B cell (primary cell): Measurements from ENCODE around the gene DIS3L2. TPM values are rescaled to one million over a fixed set of nuclear protein-coding genes. Genes with fewer than 3 reads are reported as not detected.

Source experiments
- ATAC-seq: fragments of 200-7000 bp; cut with Tn5 transposase; one replicate; pipeline ENCODE4 v1.10.0; 2021; ENCODE audit warnings: low read depth, mild to moderate bottlenecking, moderate number of reproducible peaks, moderate library complexity
- CTCF ChIA-PET: fragments of 350-600 bp; sonication (Branson Sonifier 250); formaldehyde crosslinking; loops from one replicate; lab custom pipeline; 2021; ENCODE audit warnings: antibody characterized with exemption, inconsistent platforms; lab: Charles Lee
- POLR2A ChIA-PET: fragments of 350-600 bp; sonication (Branson Sonifier 250); formaldehyde crosslinking; loops from one replicate; lab custom pipeline; 2021; ENCODE audit warnings: antibody characterized with exemption; lab: Charles Lee
- DNase-seq: peaks from one replicate; pipeline ENCODE4 v3.0.0; 2013
- H2AFZ ChIP-seq: 2 replicates; pipeline ENCODE4 v1.6.1; 2012; ENCODE audit warnings: mild to moderate bottlenecking, low read depth, low read length; ENCODE audit not compliant: insufficient read depth, poor library complexity, severe bottlenecking
- H3K27ac ChIP-seq, 2 donors: 1 replicate in 1 of 2; 2 replicates in 1 of 2; pipeline ENCODE4 v1.5.1; 2012 to 2013; ENCODE audit warnings: low read length in 2 of 2, mild to moderate bottlenecking in 2 of 2, moderate library complexity in 1 of 2
- H3K27me3 ChIP-seq, 4 experiments: fragments of 200-600 bp in 1 of 4; sonication (generic) in 1 of 4; replicated peaks in 1 of 4; 1 replicate in 2 of 4; 2 replicates in 2 of 4; pipeline versions ENCODE4 v1.6.1 to v1.7.0; 2013 to 2016; ENCODE audit warnings: low read length in 3 of 4, mild to moderate bottlenecking in 2 of 4, mixed read lengths in 1 of 4, moderate library complexity in 1 of 4; ENCODE audit not compliant: insufficient read depth in 4 of 4, control insufficient read depth in 3 of 4; ENCODE audit errors: control extremely low read depth in 1 of 4
- H3K36me3 ChIP-seq, 2 experiments: replicated peaks in 1 of 2; 1 replicate in 1 of 2; 2 replicates in 1 of 2; pipeline versions ENCODE4 v1.6.1 to v1.7.1; 2013; ENCODE audit warnings: low read length in 1 of 2; ENCODE audit not compliant: insufficient read depth in 2 of 2, control insufficient read depth in 1 of 2; ENCODE audit errors: control extremely low read depth in 1 of 2, extremely low read depth in 1 of 2
- H3K4me1 ChIP-seq, 2 donors: fragments of 200-600 bp in 1 of 2; sonication (generic) in 1 of 2; 1 replicate in 1 of 2; 2 replicates in 1 of 2; pipeline versions ENCODE4 v1.5.1 to v1.6.1; 2013 to 2017; ENCODE audit warnings: low read length in 2 of 2; ENCODE audit not compliant: control insufficient read depth in 2 of 2, insufficient read depth in 2 of 2
- H3K4me2 ChIP-seq: replicated peaks from 2 replicates; pipeline ENCODE3; 2012; ENCODE audit warnings: mild to moderate bottlenecking, low read depth, low read length; ENCODE audit not compliant: poor library complexity, severe bottlenecking
- H3K4me3 ChIP-seq, 5 experiments: fragments of 200-600 bp in 1 of 5; sonication (generic) in 1 of 5; 1 replicate in 3 of 5; 2 replicates in 2 of 5; pipeline versions ENCODE4 v1.5.1 to v1.7.0; 2011 to 2016; ENCODE audit warnings: low read length in 4 of 5, mild to moderate bottlenecking in 4 of 5, low read depth in 2 of 5, control low read depth in 1 of 5, moderate library complexity in 1 of 5; ENCODE audit not compliant: insufficient read depth in 1 of 5; ENCODE audit errors: control extremely low read depth in 1 of 5, extremely low read depth in 1 of 5
- H3K79me2 ChIP-seq: fragments of 200-600 bp; sonication (generic); one replicate; pipeline ENCODE4 v1.6.0; 2016; ENCODE audit warnings: low read length; ENCODE audit not compliant: control insufficient read depth, insufficient read depth
- H3K9ac ChIP-seq: fragments of 200-600 bp; sonication (generic); 2 replicates; pipeline ENCODE4 v1.6.1; 2017; ENCODE audit warnings: mild to moderate bottlenecking, low read length, moderate library complexity
- H3K9me3 ChIP-seq, 3 donors: one replicate each; pipeline versions ENCODE4 v1.6.1 to v1.7.1; 2013; ENCODE audit warnings: low read length in 2 of 3; ENCODE audit not compliant: control insufficient read depth in 2 of 3, insufficient read depth in 1 of 3; ENCODE audit errors: control extremely low read depth in 1 of 3
- H4K20me1 ChIP-seq: 2 replicates; pipeline ENCODE4 v1.6.0; 2012; ENCODE audit warnings: mild to moderate bottlenecking, low read length; ENCODE audit not compliant: insufficient read depth, control insufficient read depth, poor library complexity, severe bottlenecking
- H3K27ac Mint-ChIP-seq: one replicate; pipeline ENCODE4 v1.8.0; 2021; ENCODE audit warnings: mixed read lengths
- H3K27me3 Mint-ChIP-seq: one replicate; pipeline ENCODE4 v1.8.0; 2021; ENCODE audit warnings: mixed read lengths
- H3K4me1 Mint-ChIP-seq: one replicate; pipeline ENCODE4 v1.8.0; 2021; ENCODE audit warnings: mixed read lengths
- H3K4me3 Mint-ChIP-seq: one replicate; pipeline ENCODE4 v1.8.0; 2021; ENCODE audit warnings: mixed read lengths
- H3K9me3 Mint-ChIP-seq: one replicate; pipeline ENCODE4 v1.8.0; 2022; ENCODE audit warnings: mixed read lengths; ENCODE audit not compliant: insufficient read depth
- CTCF ChIP-seq: fragments of 200-600 bp; IDR thresholded peaks from one replicate; pipeline ENCODE4 v1.8.0; 2022; ENCODE audit warnings: antibody characterized with exemption, mild to moderate bottlenecking
- EZH2 ChIP-seq: IDR thresholded peaks from 2 replicates; pipeline ENCODE4 v1.6.1; 2012; ENCODE audit warnings: borderline replicate concordance, low read depth, mild to moderate bottlenecking, moderate library complexity, low read length; ENCODE audit not compliant: insufficient read depth, poor library complexity, severe bottlenecking
- WGBS: methylation state at CpG from one replicate; pipeline ENCODE4 v1.1.5; 2013; ENCODE audit warnings: missing lambda C conversion rate; ENCODE audit not compliant: insufficient coverage; 5-methylcytosine and 5-hydroxymethylcytosine counted together
- intact Hi-C: fragments of 100-400 bp; cut with micrococcal nuclease; formaldehyde crosslinking; loops from one replicate; pipeline ENCODE4 v1.10.0; 2022
- polyA plus RNA-seq: library from polyadenylated mRNA; depleted of rRNA; stranded (reverse); fragments of >200 nt; gene quantifications from 2 replicates; pipeline ENCODE4 v1.2.3, GENCODE V29; 2012
- total RNA-seq, 2 donors: library from RNA; stranded (reverse); fragments of 120-200 nt in 1 of 2; gene quantifications; 1 replicate in 1 of 2; 2 replicates in 1 of 2; pipeline versions ENCODE4 v1.2.3 to v1.2.4, GENCODE V29; 2013 to 2022

Gene DIS3L2
- total and polyA plus RNA-seq, 2 donors (not counting 1 experiment from before 2014, with no cell fraction given) = 34.5 to 70.1 TPM

- Histone ChIP-seq H3K36me3 (no peaks in the 10 kb centered on the region), H3K9ac (no peak overlapping the region), H3K79me2 (peaks cover 26% of the 10 kb centered on the region), H3K9me3 (no peaks in the 10 kb centered on the region), H3K4me2 (no peak overlapping the region), H4K20me1 (peaks cover 5% of the 10 kb centered on the region), H3K4me1 (peaks cover 5 to 15% of the 10 kb centered on the region in 2 donors), H2AFZ (no peak overlapping the region), H3K27ac (no peak overlapping the region), H3K27me3 (no peaks in the 10 kb centered on the region), H3K4me3 (no peak overlapping the region)
- intact Hi-C loops = no loop called here
- Mint-ChIP-seq H3K4me1 (peaks cover 16% of the 10 kb centered on the region), H3K4me3 (peak overlapping the region; percentile 19), H3K27ac (no peak overlapping the region), H3K9me3 (no peaks in the 10 kb centered on the region), H3K27me3 (peaks cover 12% of the 10 kb centered on the region)
- TF ChIP-seq EZH2 = no peak
- TF ChIP-seq CTCF = no peak
- 96% methylated on average over 2 of the region's 4 CpGs for WGBS
- DNase-seq = no peak
- POLR2A ChIA-PET = no interaction called here
- CTCF ChIA-PET = no interaction called here
- no peak for ATAC-seq
These were observed 3.4 kb upstream of the DIS3L2 start for GRCh38 chr2:231957913-231958763.

GRCh38 chr2:231960810-231961348 lies 634 bp upstream of the DIS3L2 start:
- ATAC-seq = no peak
- peak overlapping the region; percentile 90 for H3K4me2 ChIP-seq
- H3K4me1 ChIP-seq = peaks cover 5 to 15% of the 10 kb centered on the region in 2 donors
- peak overlapping the region; percentile 92 for H3K4me3 Mint-ChIP-seq
- CTCF ChIA-PET = no interaction called here
- H3K4me1 Mint-ChIP-seq = peaks cover 33% of the 10 kb centered on the region
- no peak for DNase-seq
- H2AFZ ChIP-seq = peak overlapping the region; percentile 94
- peaks cover 40% of the 10 kb centered on the region for H3K79me2 ChIP-seq
- no peaks in the 10 kb centered on the region for H3K36me3 ChIP-seq
- H3K27ac ChIP-seq = peak overlapping the region; percentile 62 to 77
- H3K27me3 ChIP-seq = no peaks in the 10 kb centered on the region
- H3K9ac ChIP-seq = peak overlapping the region; percentile 99
- TF ChIP-seq EZH2 (no peak), CTCF (no peak)
- POLR2A ChIA-PET = interaction anchor here (1.3 kb wide), 1 partner anchor 590 kb away, joined by 3 read pairs; the partner anchor contains the start of genes EIF4E2 and TIGD1
- peaks cover 6% of the 10 kb centered on the region for H3K27me3 Mint-ChIP-seq
- peak overlapping the region; percentile 94 for H3K27ac Mint-ChIP-seq
- H3K9me3 Mint-ChIP-seq = no peaks in the 10 kb centered on the region
- intact Hi-C loops = no loop called here
- 62% methylated on average over 17 of the region's 18 CpGs for WGBS
- peaks cover 5% of the 10 kb centered on the region for H4K20me1 ChIP-seq
- H3K9me3 ChIP-seq = no peaks in the 10 kb centered on the region
- peak overlapping the region; percentile 55 to 96 (median 94) for H3K4me3 ChIP-seq
